Measurements from ENCODE around the gene BAK1.
"Not testable (repeated sequence)": the region's sequence is repeated elsewhere in the genome, so short reads cannot be mapped to it uniquely, and the experiment has no call there.

Gene BAK1

GRCh38 chr6:33549196-33549595 lies 30.9 kb downstream of the BAK1 start:
- no peak for DNase-seq

- DNase-seq: no peak
Measured at GRCh38 chr6:33547499-33547898, 32.6 kb downstream of the BAK1 start.

- no peak for DNase-seq
Measured at GRCh38 chr6:33546766-33547165, 33.3 kb downstream of the BAK1 start.

- not testable (repeated sequence) for DNase-seq
Measured at GRCh38 chr6:33545292-33545691, 34.8 kb downstream of the BAK1 start.

GRCh38 chr6:33543116-33543515 lies 37.0 kb downstream of the BAK1 start:
- DNase-seq: no peak

- DNase-seq: no peak
Measured at GRCh38 chr6:33540768-33541167, 39.3 kb downstream of the BAK1 start.

- no peak for DNase-seq
Measured at GRCh38 chr6:33534702-33535101, 45.4 kb downstream of the BAK1 start.

GRCh38 chr6:33533163-33533869 lies 46.8 kb downstream of the BAK1 start:
- DNase-seq: not testable (repeated sequence)

- DNase-seq: not testable (repeated sequence)
Measured at GRCh38 chr6:33532431-33532830, 47.6 kb downstream of the BAK1 start.

GRCh38 chr6:33530617-33531016 lies 49.5 kb downstream of the BAK1 start:
- DNase-seq: not testable (repeated sequence)

Data from DMS79 treated with DMSO at 0.1 percent for 48 hours (cell line).